HG03196 (cell line): ENCODE measurements around the gene SPRED1.

Source experiments
- ATAC-seq: cut with Tn5 transposase; IDR thresholded peaks from one replicate; pipeline ENCODE4 v1.9.1; 2021; ENCODE audit not compliant: unreplicated experiment

Gene SPRED1

DNA sequence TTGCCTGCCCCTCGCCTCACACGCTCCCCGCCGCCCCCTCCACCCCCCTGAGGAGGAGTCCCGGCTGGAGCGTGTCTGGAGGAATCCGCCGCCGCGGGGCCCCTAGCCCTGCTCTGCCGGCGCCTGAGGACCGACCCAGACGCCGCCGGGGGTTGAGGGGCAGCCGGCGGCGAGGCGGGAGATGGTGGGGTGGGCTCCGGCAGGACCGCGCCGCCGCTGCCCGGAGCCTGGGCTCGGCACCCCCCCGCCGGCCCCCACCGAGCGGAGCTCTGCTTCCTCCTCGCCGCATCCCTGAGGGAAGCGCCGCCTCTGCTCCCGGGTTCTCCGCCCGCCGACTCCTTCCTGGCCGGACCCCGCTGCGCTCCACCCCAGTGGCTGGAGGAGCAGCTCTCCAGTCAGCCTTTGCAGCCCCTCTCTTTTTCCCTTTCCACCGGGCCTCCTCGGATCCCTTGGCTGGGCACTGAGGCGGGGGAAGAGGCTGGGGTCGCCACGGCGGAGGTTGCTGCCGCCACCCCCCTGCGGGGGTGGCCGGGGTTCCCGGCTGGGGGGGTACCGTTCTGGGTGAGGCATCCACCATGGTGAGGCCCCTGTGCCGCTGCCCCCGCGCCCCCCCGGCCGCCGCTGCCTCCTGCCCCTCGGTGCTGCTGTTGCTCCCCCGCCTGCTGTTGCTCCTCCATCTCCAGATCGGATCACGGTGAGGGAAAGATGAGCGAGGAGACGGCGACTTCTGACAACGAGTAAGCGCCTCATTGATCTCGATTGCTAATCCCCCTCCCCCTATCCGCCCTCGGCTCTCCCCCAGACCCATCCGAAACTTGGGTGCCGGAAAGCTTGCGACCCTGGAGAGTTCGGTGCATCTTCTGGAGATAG, at the start of gene SPRED1:
SPRED1 (plus strand) TSS at position 356 of the 870 bp plus-strand sequence; CDS start at position 706, 350 bp downstream.
- ATAC-seq: peak; percentile 21

DNA sequence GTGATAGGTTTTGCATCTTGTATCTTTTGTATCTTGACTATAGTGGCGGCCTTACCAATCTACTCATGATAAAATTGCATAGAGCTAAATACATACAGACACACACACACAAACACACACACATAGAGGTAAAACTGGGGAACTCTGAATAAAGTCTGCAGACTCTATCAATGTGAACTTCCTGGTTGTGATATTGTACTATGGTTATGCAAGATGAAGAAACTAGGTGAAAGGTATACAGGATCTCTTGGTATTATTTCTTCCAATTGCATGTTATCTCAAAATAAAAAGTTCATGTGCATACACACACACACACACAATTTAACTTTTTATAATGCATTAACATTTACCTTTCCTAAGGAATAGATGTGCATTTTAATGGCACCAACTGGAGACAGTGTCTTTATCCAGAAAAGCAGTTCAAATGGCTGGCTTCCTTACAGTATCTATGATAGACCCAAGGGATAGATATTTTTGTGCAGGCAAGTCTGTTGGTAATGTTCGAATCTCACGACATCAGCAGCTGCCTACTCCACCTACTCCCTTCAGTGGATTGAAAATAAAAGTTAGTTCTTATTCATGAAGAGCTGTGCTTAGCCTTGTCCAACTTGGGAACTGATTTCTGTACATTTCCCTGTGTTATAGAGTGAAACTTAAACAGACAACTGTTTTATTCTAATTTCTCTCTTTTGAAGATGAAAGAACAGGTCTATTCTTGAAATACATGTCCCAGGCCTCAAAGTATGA, 46.9 kb upstream of the SPRED1 start:
- no peak for ATAC-seq

DNA sequence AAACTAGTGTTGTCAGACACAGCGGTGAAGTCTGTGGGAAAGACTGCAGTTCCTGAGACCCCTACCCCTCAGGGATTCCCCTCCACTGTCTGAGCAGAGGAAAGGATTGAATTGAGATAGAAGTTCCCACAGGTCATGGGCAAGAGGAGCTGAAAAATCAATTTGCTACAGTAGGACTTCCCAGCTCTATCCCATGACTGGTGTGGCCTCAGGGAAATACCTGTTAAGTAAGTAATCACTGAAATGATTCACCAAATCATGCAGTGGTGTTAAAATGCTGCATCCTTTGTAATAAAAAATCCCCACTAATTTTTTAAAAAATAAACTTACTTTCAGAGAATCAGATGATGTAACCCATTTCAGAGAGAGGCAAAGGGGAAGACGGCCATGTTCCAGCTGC, 45.0 kb upstream of the SPRED1 start:
- ATAC-seq: no peak

DNA sequence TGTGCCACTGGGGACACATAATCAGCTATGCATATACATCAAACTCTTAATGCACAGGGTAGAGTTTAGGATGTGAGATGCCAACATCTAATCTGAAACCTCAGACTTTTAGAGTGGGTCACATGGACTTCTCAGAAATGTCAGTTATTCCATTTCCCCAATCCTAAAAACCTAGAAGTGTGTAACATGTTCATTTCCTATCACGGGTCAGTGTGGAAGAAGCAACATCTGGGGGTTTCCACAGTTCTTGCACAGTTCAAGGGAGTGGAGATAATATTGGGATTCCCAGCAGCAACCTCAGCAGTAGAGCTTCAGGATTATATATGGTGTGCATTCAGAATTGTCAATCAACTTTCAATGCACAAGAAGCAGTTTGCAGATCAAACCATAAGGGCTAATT, 44.4 kb upstream of the SPRED1 start:
- ATAC-seq: no peak

DNA sequence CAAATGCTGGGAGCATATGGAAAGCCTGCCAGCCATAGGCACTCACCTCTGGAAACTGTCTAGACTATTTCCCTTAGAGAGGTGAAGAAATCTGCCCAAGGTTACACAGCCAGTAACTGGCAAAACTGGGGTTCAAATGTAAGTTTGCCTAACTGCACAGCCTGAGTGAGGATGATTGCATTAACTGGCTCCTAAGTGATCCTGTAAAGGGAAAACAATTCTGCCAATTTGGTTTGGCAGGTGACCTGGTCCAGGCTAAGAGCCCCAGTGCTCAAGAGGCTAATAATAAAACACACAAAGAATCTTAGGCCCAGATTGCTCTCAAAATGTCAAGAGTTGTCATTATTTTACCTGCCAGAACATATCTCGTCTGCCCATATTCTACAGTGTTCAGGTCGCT, 43.9 kb upstream of the SPRED1 start:
- no peak for ATAC-seq

DNA sequence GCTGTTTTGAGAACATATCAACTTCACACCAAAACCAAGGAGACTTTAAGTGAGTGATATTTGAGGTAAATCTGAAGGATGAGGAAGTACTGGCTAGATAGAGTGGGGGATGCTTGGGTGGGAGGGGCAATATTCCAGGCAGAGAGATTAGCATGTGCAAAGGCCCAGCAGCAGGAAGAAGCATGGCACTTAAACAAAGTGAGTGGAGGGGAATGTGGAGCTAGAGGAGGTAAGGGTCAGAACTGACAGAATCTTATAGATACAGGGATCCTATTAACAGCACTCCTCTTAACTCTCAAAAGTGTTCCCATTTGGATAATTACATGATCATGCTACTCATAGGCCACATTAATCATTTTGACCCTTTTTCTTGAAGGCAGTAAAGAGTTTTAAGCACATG, 41.4 kb upstream of the SPRED1 start:
- ATAC-seq: no peak

DNA sequence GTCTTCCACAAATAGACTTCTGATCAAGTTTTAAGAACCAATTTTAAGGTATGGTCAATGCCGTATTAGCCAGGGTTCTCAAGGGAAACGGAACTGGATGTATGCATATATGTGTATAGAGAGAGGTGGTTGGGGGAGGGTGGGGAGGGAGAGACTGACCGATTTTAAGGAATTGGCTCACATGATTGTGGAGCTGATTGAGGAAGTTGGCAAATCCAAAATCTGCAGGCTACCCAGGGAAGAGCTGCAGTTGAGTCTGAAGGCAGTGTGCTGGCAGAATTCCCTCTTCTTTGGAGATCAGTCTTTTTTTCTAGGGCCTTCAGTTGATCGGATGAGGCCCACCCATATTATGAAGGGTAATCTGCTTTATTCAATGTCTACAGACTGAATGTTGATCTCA, 40.8 kb upstream of the SPRED1 start:
- no peak for ATAC-seq

DNA sequence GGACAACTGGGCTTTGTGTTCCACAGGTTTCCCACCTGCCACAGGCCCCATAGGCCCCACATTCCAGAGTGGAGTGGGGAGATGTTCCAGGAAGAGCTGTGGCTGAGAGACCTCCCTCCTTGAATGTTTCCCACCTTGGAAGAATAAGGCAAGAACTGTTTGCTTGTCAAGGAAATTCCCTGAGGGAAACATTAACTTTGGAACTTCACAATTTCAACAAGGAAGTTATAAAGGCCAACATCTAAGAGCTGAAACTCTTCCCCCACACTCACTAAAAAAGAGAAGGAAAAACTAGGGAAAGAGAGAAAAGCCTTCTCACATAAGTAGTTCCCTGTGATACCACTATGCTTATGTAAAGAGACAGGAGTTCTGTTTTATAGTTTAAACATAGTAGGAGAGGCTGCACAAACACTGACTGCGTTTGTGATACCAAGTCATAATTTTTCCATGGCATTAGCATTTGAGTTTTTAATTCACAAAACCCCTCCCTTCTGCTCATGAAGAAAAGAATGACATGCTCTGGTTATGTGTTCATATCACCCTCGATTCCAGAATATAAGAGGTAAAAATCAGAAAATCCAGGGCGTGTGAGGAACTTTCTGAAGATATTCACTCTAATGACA, 39.8 kb upstream of the SPRED1 start:
- ATAC-seq: no peak

DNA sequence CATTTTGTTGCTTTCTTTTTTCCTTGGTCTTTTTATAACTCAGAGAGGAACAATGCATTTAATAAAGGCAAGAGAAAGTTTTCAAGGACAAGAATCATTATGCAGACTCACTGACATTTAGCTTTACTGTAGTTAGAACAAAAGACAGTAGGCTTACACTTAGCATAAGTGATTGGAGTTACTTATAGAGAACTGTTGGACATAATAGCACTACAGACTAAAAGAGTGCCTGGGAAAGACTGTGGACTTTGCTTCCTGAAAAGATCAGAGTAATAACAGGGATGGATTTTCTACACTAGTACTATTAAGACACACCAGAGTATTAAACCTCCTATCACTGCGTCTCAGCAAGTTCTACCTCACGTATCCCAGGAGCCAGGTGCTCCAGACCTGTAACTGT, 39.3 kb upstream of the SPRED1 start:
- ATAC-seq: no peak

DNA sequence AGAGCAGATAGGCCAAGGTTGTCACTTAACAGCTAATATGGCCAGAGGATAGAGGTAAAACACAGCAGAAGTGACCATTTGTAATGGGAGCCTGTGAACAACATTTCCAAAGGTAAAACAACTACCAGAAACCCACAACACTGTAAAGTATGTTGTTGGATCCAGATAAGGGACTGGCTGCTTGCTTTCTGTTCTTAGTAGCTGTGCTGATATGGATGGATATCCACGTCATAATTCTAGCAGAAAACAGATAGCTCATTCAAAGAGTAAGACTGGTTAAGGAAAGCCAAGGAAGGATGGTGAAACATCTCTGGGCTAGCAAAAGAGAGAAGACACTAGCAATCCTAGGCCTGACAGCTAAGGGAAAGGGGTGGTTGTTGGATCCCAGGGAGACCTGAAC, 36.9 kb upstream of the SPRED1 start:
- no peak for ATAC-seq

DNA sequence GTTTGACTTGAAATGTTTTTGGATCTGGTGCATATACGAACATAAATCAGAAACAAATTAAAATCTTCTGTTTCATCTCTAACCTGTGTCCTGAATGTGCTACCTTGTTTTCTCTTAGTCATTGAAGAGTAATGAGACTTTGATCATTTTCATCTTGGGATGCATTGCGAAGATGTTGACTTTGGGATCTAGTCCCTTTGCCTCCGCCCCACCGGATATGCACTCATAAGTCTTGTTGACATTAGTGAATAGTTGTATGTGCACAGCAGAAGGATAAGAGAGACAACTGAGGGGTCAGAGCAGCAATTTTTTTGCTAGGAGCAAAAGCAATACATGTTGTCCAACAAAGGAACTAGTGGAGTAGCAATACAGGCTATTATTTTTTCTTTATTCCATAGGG, 35.9 kb upstream of the SPRED1 start:
- no peak for ATAC-seq

DNA sequence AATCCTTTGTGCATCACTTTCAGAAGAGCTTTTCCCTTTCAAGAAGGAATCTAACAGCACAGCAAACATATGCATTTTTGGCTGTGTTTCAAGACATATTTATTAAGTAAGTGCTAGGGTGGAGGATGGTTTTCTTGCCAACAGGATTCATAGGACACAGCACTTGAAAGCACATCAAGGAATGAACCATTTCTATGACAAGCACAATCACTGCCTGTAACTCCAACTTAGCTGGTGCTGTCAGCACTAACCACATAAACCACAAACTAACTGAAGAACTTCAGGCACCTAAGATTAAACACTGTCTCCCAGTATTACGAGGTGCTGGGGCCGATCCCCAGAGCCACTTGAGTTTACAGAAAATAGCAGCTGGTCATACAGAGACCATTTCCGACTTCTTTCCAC, 35.4 kb upstream of the SPRED1 start:
- no peak for ATAC-seq

DNA sequence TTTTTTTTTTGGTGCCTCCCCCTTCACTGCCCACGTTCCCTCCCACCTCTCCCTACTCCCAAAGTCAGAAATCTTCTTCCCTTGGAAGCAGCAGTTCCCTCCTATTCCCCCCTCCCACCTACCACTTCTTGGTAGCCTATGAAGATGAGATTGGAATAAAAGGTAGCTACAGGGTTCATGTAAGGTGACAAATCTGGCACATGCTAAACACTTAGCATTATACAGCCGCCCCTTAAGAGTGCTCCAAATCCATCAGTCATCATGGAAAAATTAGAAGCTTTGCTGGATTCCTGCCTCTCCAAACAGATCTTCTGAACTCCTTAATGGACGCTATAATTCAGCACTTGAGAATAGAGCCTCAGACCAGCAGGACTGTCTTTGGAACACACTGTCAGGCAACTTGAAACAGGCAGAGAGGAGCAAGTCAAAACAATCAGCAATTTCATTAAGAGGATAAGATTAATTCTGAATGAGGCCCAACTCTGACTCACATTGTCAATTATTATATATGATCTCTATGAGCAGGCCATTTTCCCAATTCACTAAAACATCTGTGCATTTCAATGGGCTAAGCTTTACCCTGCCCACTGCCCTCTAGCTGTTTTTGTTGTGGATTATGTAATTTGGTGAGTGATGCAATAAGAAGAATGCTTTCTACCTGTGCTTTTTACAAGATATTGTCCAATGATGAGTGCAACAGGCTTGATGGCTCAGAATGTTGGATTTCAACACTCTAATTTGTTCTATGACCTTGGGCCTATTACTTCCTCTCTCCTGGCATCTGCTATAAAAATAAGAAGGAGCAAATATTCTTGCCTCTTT, 34.6 kb upstream of the SPRED1 start:
- ATAC-seq: no peak

DNA sequence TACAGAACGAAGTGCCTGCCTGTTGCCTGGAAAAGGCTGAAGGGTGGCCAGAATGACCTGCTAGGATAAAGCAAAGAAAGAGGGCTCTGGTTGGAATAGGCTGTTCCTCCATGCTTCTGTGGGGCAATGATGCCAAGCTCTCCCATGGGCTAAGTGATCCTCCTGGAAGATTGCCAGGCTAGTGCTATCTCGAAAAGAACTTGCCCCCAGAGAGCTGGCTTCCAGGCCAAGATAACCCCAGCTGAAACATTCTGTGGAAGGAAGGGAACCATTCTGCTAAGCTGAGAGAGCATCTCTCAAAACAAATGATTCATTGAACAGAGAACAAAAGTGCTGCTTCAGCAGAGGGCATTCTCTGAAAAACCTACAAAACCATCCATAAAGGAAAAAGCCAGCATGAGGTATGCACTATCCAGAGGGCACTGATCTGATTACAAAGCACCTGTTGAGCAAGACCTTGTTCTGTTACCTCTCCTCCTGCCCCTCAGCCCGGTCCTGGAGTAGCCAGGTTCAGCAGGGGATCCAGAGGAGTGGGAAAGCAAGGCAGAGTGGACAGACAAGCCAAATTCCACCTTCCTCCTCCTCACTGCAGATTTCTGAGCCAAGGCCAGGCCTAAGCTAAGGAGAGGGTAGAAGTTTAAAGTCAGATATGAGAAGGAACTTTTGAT, 31.9 kb upstream of the SPRED1 start:
- ATAC-seq: no peak

DNA sequence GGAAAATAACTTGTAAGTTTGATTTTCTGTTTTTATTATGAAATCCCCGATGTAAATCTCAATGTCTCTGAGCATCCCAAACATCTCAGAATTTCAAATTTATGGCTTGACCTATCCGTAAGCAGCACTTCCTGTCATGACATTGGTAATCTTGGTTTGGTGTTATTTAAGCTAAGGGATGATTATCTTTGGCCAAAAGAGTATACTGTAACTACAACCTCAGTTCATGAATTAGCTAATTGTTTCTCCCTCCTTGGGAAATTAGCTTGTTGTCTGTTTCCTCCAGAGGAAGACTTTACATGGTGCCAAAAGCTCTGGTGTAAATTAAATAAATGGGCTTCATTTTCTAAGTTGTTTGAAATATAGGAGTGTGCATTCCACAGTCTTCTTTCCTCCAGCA, 28.1 kb upstream of the SPRED1 start:
- no peak for ATAC-seq

DNA sequence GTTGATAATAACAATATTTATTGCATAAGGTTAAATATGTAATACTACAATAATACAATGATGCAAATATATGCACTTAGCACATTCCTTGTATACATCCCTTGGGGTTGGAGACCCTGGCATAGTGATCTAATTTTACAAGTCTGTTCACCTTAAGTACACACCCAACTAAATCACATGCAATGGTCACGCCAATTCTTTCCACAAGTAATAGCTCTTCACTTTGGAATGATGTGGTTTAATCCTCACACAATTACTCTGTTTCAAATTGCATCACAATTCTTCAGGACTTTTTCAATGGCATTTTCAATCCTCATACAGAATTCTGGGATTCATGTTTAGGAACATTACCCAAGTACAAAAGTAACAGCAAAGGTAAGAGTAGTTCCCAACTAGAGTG, 27.3 kb upstream of the SPRED1 start:
- no peak for ATAC-seq

DNA sequence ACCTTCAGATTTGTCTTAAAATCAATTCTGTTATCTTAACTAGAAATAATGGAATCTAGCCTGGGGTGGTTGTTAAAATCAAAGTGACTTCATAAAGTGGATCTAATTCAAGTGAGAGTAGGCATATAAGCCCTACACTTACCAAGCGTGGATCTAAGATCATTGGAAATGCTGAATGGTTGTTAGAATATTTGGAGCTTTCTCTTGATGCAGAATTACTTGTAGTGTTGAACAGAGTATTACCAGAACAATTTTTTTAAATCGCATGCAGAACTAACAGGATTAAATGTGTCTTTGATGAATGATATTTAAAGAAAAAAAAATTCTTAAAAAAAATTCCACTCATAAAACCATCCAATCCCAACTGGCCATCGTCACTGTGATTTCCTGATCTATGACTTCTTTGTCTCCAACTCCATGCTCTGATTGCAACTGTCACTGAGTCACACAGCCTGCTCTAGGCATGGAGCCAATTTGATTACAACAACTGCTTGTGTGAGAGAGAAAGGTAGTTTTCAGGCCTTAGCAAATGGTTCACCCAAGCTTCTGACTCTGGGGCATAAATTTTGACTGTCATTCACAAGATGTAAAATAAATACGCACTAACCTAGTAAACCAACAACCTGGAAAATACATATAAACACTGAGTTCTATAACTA, 25.9 kb upstream of the SPRED1 start:
- ATAC-seq: no peak

DNA sequence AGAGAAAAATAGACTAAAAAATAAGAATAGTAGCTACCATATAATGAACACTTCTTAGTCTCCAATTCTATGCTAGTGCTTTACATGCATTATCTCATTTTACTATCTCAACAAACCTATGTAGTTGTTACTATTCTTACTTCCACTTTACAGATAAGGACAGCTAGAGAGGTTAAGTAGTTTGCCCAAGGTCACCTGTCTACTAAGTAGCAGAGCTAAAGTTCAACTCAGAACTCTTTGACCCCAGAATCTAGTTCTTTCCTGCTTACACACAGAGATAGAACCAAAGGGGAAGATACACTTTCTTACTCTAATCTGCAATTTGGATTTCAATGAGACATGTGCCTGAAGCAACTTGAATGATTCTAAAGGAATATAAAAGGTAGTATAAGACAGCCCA, 24.7 kb upstream of the SPRED1 start:
- no peak for ATAC-seq

DNA sequence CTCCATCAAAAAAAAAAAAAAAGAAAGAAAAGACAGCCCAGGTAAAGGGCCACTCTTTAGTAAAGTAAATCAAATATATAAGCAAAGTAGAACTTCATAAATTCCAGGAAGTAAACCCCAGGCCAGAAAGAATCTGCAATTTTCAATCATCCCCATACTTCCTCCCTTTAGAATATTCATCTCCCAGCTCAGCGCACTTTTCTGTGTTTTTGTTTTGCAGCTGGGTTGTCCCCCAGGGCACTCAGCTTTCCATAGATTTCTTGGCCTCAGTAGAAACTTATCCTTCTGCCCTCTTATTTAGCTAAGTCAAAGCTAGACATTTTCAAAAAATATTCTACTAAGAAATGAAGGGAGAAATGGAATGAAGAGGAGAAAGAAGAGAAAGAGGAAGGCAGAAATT, 24.0 kb upstream of the SPRED1 start:
- no peak for ATAC-seq

DNA sequence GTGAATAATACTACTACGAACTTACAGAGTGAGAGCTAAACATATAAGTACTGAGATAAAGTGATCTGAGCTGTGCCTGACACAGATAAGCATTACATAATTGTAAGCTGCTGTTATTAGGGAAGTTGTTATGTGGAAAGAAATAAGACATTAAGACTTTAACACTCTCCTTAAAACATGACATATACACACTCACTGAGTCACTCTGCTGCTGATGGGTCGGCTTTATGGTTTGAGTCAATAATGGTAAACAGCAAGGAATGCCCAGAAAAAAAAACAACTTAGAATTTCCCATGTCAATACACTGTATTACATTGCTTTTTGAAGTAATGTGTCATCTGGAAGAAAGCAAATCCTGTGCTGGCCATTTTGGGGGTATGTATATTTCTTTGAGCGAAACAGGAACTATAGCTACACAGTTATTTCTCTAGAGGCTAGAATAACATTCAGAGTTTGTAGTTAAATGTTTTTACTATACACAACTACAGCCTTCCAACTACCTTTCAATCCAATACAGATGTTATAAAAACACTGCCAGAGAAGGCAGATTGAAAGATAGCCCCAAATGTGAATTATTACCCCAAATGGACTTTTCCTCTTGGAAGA, 22.8 kb upstream of the SPRED1 start:
- no peak for ATAC-seq
